ENCODE data around the gene CRISPLD2.

DNA sequence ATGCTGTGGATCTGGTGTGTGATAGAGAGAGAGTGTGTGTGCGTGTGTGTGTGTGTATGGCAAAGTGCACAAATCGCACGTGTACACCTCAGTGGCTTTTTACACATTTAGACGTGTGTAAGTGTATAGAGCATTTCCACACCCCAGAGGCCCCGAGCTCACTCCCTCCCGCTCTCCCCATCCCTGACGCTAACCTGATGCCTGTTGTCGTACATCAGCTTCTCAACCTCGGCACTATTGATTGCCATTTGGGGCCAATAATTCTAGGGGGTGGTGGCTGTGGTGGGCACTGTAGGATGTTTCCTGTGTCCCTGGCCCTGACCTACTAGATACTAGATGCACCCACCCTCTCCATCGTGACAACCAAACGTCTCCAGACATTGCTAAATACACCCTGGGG, 30.4 kb upstream of the CRISPLD2 start:
- TF ChIP-seq, protein P1, sequence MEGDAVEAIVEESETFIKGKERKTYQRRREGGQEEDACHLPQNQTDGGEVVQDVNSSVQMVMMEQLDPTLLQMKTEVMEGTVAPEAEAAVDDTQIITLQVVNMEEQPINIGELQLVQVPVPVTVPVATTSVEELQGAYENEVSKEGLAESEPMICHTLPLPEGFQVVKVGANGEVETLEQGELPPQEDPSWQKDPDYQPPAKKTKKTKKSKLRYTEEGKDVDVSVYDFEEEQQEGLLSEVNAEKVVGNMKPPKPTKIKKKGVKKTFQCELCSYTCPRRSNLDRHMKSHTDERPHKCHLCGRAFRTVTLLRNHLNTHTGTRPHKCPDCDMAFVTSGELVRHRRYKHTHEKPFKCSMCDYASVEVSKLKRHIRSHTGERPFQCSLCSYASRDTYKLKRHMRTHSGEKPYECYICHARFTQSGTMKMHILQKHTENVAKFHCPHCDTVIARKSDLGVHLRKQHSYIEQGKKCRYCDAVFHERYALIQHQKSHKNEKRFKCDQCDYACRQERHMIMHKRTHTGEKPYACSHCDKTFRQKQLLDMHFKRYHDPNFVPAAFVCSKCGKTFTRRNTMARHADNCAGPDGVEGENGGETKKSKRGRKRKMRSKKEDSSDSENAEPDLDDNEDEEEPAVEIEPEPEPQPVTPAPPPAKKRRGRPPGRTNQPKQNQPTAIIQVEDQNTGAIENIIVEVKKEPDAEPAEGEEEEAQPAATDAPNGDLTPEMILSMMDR (IDR thresholded peaks at IDR 0.05), result no peak
- TF ChIP-seq POLR2A (IDR thresholded peaks at IDR 0.05), result no peak

Measured in body of pancreas (tissue), 4 donors.